Panc1 (cell line): ENCODE measurements around the gene GFRA1. TPM values are rescaled to one million over a fixed set of nuclear protein-coding genes. Genes with fewer than 3 reads are reported as not detected.

Source experiments
- ATAC-seq: fragments of 200-7000 bp; cut with Tn5 transposase; 2 replicates; pipeline ENCODE4 v1.9.1; 2020; ENCODE audit warnings: mild to moderate bottlenecking, moderate library complexity
- BruUV-seq: library from RNA; stranded (reverse); fragments of 400-500 nt; replicated peaks from 2 replicates; lab custom pipeline; 2021; lab: Mats Ljungman, UMichigan
- CTCF ChIA-PET: fragments of 300-600 bp; sonication (Branson Sonifier 250); formaldehyde crosslinking; loops from one replicate; lab custom pipeline; 2022; ENCODE audit warnings: antibody characterized with exemption; lab: Charles Lee
- POLR2A ChIA-PET: fragments of 300-600 bp; sonication (Branson Sonifier 250); formaldehyde crosslinking; loops from one replicate; lab custom pipeline; 2022; ENCODE audit warnings: antibody characterized with exemption; lab: Charles Lee
- DNase-seq: peaks from one replicate; pipeline ENCODE4 v3.0.0-alpha.2; 2010; ENCODE audit warnings: low read depth, low spot score
- H3K27ac ChIP-seq: 2 replicates; pipeline ENCODE4 v1.5.1; 2011; ENCODE audit warnings: mild to moderate bottlenecking, low read length, inconsistent platforms
- H3K27me3 ChIP-seq: fragments of 200-500 bp; sonication (Bioruptor generic); 2 replicates; pipeline ENCODE4 v1.6.0; 2014; ENCODE audit warnings: low read length, inconsistent platforms; ENCODE audit not compliant: control insufficient read depth, insufficient read depth
- H3K36me3 ChIP-seq: fragments of 200-500 bp; sonication (Bioruptor generic); 2 replicates; pipeline ENCODE4 v1.5.1; 2014; ENCODE audit warnings: inconsistent platforms, mild to moderate bottlenecking, low read length, moderate library complexity; ENCODE audit not compliant: control insufficient read depth, insufficient read depth
- H3K4me1 ChIP-seq: 2 replicates; pipeline ENCODE4 v1.5.1; 2011; ENCODE audit warnings: inconsistent platforms, mild to moderate bottlenecking, low read length, moderate library complexity; ENCODE audit not compliant: control insufficient read depth, insufficient read depth
- H3K4me3 ChIP-seq, 2 experiments: 2 replicates each; pipeline ENCODE4 v1.5.1; 2011 to 2012; ENCODE audit warnings: low read depth in 2 of 2, low read length in 2 of 2, mild to moderate bottlenecking in 2 of 2, inconsistent platforms in 1 of 2, moderate library complexity in 1 of 2
- H3K9me3 ChIP-seq: fragments of 200-500 bp; sonication (Bioruptor generic); 2 replicates; pipeline ENCODE4 v1.5.1; 2014; ENCODE audit warnings: low read depth, mild to moderate bottlenecking, inconsistent platforms, low read length, moderate library complexity; ENCODE audit not compliant: control insufficient read depth, insufficient read depth
- CTCF ChIP-seq: fragments of 450-650 bp; IDR thresholded peaks from 2 replicates; pipeline ENCODE4 v1.5.1; 2017; ENCODE audit warnings: mild to moderate bottlenecking
- POLR2AphosphoS5 ChIP-seq: IDR thresholded peaks from 2 replicates; pipeline ENCODE4 v1.6.1; 2012; ENCODE audit warnings: mild to moderate bottlenecking, low read depth, low read length, moderate library complexity
- REST ChIP-seq, 2 experiments: IDR thresholded peaks; 2 replicates each; pipeline ENCODE4 v1.6.1; 2011 to 2012; ENCODE audit warnings: low read depth in 2 of 2, control low read depth in 1 of 2, low read length in 1 of 2, mild to moderate bottlenecking in 1 of 2, moderate library complexity in 1 of 2; ENCODE audit not compliant: insufficient read depth in 1 of 2
- SIN3A ChIP-seq: IDR thresholded peaks from 2 replicates; pipeline ENCODE4 v1.6.1; 2012; ENCODE audit warnings: low read depth, mild to moderate bottlenecking, low read length, moderate library complexity, borderline replicate concordance; ENCODE audit not compliant: insufficient read depth
- TCF7L2 ChIP-seq: IDR thresholded peaks from 2 replicates; pipeline ENCODE4 v1.6.1; 2011; ENCODE audit warnings: mild to moderate bottlenecking, low read depth, low read length, inconsistent platforms
- in situ Hi-C: cut with HindIII; loops from 2 replicates; pipeline ENCODE4 v1.10.0; 2016; ENCODE audit warnings: low sequenced_read_pairs, low pct_unique_long_range_greater_than_20kb
- intact Hi-C: fragments of 100-400 bp; cut with micrococcal nuclease; formaldehyde crosslinking; loops from one replicate; pipeline ENCODE4 v1.10.0; 2022; ENCODE audit not compliant: unreplicated experiment
- total RNA-seq: library from RNA; stranded (reverse); gene quantifications from one replicate; pipeline ENCODE4 v1.2.1, GENCODE V29; 2021; ENCODE audit not compliant: unreplicated experiment

GFRA1 gene
- total RNA-seq, 1 experiment from 2014 or later = 0.10 TPM

- DNase-seq (no peak), ATAC-seq (no peak)
- no peak overlapping the region for H3K4me3 ChIP-seq
- H3K4me1 ChIP-seq = no peaks in the 10 kb centered on the region
- in situ Hi-C loops = no loop called here
- H3K27me3 ChIP-seq = no peaks in the 10 kb centered on the region
- H3K36me3 ChIP-seq = no peaks in the 10 kb centered on the region
- POLR2A ChIA-PET = no interaction called here
- TF ChIP-seq CTCF (no peak), SIN3A (no peak), REST (IDR thresholded peaks at IDR 0.05; ENCODE audit: insufficient read depth in 1 of 2, low read depth in 2 of 2, low read length in 1 of 2) (no peak), TCF7L2 (no peak), POLR2AphosphoS5 (no peak)
- CTCF ChIA-PET = no interaction called here
- H3K27ac ChIP-seq = no peak overlapping the region
- BruUV-seq = no TSS peak
- intact Hi-C loops = no loop called here
- H3K9me3 ChIP-seq = no peaks in the 10 kb centered on the region
Measured at GRCh38 chr10:116041948-116042347, 231.1 kb downstream of the GFRA1 start.

- Histone ChIP-seq H3K4me1 (no peaks in the 10 kb centered on the region), H3K4me3 (no peak overlapping the region), H3K36me3 (no peaks in the 10 kb centered on the region), H3K27me3 (no peaks in the 10 kb centered on the region), H3K27ac (no peak overlapping the region), H3K9me3 (no peaks in the 10 kb centered on the region)
- TF ChIP-seq POLR2AphosphoS5 (no peak), REST (IDR thresholded peaks at IDR 0.05; ENCODE audit: insufficient read depth in 1 of 2, low read depth in 2 of 2, low read length in 1 of 2) (no peak), TCF7L2 (no peak), CTCF (no peak), SIN3A (no peak)
- DNase-seq = no peak
- ATAC-seq = no peak
- in situ Hi-C loops = no loop called here
- BruUV-seq = no TSS peak
- intact Hi-C loops = no loop called here
- ChIA-PET CTCF (no interaction called here), POLR2A (no interaction called here)
Measured at GRCh38 chr10:116039612-116040011, 233.4 kb downstream of the GFRA1 start.
